NCI-H526 (cell line): ENCODE measurements around the gene ZIC5.
A peak's percentile ranks its signal among the peaks of the same experiment; 100 is the strongest.

Experiments
- DNase-seq, 2 experiments: peaks; one replicate each; lab custom pipeline; 2025; lab: John Stamatoyannopoulos, UW

Gene ZIC5

DNA sequence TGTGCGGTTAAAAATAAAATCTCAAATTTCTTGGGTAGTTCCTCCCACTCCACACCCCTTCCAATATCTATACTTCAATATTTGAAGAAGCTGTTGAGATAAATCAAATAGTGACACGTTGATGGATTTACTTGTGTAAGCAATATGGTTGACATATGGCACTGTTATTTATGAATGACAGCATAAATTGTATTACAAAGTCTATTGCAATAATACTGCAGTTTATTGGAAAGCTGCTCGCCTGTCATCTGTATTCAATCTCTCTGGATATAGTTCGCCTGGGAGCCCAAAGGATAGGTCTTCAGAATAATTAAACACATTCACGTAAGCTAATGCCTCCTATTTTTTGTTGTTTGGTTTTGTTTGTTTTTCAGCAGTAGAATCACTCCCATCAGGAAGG is 5.0 kb upstream of the ZIC5 start:
- no peak for DNase-seq

DNA sequence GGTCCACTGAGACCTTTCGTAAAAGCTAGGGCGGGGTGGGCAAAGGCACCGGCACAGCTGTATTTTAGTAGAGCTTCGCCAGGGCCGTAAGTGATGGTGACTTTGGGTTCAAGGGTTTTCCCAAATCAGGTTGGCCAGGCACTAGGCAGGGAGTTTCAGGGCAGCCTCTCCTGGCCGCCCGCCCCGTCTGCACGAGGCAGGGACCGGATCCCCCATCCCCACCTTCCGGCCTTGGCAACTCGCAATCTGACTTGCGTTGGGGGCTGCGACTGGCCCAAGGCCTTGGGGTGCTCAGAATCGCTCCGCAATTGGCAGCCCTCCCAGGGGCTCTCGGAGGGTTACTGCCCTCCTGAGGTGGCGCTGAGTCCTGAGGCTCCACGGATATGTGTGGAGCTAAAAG is 4.1 kb upstream of the ZIC5 start:
- DNase-seq: no peak

DNA sequence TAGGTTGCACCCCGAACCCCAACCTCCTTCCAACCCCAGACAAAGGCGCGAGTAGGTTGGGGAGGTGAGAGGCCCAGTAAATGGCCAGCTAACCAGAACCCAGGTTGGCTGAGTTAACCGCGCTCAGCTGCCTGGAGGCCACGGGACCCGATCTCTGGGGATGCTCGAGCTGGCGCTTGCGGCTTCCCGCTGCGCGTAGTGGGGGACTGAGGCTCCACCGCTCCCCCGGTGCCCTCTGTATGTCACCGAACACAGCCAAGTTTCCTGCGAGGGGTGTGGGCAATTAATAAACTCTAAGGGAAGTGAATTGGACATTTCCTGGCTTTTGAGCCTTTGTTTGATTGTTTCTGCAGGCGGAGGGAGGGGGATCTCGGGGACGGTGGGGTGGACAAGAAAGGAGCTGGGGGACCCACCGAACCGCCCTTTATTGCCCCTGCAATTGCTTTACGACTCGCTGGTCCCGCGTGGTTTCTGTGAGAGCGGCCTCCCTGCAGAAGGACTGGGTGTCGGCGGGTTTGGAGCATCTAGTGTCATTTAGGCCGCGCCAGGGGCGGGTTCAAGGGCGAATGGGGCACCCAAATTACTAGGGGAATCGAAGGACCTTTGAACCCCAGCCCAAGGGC is 3.5 kb upstream of the ZIC5 start:
- DNase-seq: no peak

DNA sequence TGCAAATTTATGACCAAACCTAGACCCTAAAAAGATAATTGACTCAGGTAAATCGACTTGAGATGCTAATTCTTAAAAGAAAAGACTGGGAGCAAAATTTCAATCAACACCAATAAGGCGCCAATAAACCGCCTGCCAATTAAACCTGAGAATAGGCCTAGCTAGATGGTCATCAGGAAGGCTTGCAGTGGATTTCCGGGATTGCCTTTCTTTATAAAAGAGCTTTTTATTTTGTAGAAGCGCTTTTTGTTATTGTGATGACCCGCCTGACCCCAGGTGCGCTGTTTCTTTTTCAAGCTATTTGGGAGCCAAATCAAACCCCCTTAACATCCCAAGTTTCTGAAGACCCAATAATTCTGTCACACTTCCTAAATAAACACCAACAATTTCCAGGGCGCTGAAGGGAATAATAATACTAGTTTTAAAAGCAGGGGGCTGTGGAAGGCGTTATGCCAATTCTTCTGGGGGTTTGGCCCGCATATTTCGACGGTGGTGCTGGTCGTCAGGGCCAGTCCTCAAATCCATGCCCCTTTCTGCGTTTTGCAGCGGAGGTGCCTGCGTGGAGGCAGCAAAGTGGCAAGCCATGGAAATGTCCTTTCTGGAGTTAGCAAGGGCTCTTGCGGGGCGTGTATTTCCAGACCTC is 2.9 kb upstream of the ZIC5 start:
- no peak for DNase-seq

DNA sequence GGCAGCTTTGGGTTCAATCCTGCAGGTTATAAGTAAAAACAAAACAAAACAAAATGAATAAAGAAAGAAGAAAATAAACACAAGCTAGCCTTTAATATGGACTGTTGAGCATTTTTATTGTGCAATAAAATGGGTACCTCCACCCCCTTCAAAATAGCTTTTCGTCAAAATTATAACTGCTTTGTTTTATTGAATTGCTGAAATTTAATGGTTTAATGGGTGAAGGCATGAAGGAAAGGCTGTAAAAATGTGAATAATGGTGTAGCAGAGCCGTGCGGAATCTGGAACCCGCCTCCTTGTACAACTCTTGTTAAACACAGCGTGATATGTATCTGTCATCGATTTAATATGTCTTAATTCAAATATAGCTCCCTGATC is 2.2 kb upstream of the ZIC5 start:
- no peak for DNase-seq

DNA sequence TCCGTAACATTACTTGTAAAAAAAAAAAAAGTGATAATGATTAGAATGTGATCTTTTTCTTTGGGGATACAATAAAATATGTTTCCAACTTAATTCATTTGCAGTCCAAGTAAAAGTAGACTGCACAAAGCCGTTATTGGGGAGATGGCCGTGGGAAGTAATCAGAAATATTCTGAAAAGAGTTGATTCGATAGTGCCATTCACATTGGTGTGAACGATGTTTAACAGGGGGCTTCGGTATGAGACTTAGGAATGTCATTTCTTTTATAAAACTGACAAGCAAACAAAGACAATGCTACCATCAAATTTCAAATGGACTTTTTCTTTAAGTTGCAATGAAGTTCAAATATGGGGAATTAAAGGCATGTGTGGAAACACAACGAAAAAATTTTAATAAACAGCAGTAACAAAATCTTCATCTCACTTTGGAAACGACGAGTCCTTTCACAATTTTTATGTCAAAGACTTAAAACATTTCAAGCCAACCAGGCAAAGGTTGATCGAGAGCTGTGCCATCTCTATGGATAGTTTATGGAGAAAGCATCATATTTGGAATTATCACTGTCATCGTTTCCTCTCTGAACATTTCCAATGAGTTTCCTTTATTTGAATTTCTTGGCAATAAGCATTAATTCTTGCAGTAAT is 1.7 kb upstream of the ZIC5 start:
- no peak for DNase-seq

DNA sequence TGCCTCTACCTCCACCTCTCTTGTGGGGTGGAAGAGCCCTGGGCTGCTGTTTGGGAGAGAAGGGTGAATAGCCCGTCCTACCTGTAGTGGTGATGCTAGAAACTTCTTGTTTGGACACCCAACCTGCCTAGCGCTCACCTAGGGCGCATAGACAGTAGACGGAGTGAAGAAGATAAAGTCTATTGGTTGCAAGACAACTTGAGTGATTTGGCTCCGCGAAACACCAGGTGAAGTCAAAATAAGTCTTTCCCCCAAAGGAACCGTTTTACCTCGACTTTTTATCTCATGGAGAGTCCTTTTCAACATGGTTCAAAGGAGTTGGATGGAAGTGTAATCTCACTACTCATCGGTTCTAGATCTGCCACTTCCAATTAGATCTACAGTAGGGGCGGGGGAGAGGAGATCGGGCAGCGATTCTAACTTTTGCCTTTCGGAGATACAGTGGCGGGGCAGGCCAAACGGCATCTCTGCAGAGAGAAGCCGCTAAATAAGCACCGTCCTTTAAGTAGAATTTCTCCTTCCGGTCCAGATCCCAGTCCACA is 694 bp upstream of the ZIC5 start:
- peak in 1 of 2 experiments; percentile 34 for DNase-seq

DNA sequence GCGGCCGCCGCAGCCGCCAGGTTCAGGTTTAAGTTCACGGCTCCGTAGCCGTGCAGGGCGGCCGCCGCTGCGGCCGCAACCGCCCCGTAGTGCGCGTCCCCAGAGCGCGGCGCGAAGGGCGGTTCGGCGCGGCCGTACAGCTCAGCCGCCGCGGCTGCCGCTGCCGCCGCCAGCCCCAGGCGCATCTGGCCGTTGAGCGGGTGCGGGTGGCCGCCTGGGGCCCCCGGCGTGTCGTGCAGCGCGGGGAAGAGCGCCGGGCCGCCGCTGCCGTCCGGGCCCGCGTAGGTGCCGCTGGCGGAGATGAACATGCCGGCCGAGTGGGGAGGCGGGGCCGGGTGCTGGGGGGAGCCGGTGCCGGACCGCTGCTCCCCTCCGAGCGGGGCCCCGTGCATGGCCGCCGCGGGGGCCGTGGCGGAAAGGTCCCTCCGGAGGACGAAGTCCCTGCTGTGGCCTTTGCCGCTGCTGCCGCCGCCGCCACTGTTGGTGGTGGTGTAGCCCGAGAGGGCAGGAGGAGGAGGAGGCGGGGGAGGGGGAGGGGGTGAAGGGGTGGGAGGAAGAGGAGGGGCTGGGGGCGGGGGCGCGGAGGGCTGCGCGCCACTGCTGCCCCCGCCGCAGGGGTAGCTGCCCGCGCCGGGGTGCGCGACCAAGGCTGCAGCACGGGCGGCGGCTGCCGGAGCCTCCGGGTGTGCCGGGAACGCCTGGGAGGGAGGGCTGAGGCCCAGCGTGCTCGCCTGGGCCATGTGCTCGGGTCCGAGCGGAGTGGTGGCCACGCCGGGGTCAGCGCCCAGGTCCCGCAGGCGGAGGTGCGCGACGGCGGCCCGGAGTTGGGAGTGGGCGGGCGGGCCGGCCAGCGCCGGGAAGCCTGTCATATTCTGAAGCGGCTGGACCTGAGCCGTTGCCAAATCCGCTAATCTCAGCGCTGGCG is 654 bp downstream of the ZIC5 start:
- DNase-seq: peak in 1 of 2 experiments; percentile 69

DNA sequence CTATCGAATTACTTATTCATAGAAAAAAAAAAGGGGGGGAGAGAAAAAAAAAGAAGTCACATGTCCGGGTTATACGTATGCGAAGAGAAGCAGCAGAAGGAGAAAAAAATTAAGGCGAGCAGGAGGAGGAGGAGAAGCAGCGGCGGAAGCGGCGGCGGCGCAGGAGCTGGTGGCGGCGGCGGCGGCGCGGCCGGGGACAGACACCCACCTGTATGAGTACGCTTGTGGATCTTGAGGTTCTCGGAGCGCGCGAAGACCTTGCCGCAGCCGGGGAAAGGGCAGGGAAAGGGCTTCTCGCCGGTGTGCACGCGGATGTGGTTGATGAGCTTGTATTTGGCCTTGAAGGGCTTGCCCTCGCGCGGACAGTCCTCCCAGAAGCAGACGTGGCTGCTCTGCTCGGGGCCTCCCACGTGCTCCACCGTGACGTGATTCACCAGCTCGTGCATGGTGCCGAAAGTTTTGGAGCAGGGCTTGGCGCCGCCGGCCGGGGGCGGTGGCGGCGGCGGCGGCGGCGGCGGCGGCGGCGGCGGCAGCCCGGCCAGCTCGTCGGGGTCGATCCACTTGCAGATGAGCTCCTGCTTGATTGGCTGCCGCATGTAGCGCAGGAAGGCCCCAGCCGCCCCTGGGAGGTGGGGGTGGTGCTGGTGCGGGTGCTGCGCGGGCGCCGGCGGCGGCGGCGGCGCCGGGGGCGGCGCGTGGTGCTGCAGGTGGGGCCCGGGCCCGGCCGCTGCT is 1.5 kb downstream of the ZIC5 start:
- peak in 1 of 2 experiments; percentile 62 for DNase-seq

DNA sequence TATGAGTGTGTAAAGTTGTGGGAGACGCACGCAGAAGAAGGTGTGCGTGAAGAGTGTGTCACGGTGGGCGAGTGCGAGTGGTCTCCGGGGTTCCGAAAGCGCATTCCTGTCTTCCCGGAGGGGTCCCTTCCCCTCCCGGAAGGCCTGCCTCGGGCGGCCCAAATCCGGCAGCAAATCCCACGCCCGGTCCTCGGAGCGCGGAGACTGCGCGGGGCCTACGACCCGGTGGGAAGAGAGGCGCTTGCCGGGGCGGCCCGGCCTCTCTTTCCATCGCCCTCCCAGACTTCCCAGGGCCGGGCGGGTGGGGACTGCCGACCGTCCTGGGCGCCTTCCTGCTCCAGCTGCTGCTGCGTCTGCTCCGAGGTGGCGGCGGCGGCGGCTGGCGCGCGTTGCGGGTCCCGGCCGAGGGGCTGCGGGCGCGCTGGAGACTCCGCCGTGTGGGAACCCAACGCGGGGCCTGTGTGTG is 2.1 kb downstream of the ZIC5 start:
- peak in 1 of 2 experiments; percentile 62 for DNase-seq

DNA sequence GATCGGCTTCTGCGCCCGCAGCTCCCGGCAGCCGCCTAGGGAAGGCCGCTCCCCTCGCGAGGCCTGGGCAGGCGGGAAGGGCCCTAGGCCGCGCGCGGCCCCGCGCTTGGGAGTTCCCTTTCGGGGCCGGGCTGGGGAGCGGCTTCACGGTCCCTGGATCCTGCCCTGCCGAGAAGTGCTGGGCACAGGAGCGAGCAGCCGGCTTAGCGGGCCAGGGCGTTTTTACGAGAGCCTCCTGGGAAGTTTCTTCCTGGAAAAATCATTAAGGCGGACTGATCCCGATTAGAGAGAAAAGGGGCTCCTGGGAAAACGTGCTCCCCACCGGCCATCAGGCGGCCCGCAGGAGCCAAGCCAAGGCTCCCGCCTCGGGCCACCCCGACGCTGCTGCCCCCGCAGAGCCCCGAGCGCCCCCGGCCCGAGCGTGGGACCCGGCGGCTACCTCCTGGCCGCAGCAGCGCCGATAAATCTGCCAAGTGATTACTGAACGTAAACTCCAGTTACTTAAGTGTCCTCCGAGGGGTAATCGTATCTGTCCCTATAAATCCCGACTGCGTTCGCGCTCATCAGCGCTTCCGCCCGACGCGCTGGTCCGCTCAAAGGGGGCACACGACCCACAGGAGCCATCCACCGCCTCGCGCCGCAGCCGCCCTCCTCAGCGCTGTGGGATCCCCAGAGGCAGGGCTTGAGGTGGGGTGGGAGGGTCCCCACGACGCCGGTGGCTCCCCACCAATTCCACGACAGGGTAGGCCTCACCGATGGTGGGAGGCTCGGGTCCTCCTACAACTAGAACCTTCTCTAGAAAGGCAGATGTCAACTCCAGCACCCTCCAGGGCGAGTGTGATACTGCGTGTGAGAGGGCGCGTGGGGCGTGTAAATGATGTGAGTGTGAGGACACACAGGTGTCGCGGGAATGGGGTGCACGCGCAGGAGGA is 2.8 kb downstream of the ZIC5 start:
- DNase-seq: peak in 1 of 2 experiments; percentile 82

DNA sequence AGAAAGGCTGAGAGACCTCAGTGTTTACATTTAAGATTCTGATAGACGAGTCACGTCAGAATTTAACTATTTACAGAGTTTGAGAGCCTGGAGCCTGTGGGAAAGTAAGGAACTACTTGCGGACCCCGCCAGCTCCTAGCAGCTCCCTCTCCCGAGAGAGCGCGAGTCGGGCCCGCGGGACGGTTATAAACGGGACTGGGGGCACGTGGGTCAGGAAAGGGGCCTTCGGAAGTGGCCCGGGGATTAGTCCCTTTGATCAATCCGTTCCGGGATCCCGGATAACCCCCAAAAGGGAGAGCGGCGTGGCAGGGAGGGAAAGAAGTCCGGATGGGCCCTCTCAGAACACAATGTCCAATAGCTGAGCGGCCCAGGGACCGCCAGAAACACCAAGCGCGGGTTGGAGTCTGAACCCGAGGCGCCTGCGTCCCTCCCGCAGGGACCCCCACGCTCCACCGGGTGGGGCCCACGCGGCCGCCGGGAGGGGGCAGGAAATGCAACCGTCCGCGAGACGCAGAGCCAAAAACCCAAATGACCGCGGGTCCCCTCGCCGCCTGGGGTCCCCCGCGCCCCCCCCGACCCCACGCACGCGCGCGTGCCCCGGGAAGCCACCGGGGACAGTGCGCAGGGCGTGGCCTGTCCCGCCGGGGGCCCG is 3.6 kb downstream of the ZIC5 start:
- DNase-seq: no peak

DNA sequence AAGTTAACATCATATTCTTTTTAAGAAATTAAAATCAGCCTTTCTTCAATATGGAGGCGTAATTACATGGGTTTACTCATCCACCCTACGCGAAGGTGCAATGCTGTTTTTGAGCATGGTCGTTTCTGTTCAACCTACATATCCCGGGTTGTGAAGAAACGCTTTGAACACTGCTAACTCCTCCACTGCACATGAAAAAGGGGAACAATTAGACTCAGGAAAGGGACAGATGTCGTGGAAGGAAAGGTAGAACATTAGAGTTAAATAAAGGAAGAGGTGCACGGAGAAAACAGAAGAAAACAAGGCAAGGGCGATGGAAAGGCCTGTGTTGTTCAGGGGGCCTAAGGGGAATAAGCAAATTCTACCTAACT is 4.1 kb downstream of the ZIC5 start:
- DNase-seq: no peak

DNA sequence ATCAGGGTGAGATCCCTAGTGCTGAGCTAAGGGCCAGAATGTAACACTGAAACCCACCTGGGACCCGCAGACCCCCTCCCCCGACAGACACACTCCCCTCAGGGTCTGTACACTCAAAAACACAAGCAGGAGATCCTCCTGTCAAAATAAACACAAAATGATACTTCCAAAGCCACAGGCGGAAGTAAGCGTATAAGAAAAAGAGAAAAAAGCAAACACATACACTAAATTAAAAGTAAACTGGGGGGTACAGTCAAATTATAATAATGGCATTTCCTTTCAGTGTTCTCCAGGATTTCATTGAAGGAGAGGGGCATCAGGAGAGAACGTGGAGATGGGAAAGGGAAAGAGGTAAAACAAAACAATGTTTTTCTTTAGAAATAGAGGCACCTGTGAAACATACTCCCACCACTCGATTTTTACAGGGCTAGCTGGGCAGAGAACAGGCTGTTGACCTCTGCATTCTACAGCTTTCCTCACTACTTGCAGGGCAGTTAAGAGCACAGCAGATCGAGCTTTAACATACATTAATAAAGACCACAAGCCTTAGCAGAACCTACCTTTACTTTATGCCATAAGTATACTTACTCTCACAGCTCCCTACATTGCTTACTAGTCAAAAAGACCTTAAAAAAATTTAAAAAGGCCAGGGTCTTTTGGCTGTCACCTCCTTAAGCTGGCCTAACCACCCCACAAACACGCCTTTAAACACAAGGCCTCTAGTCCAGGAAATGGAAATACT is 5.3 kb downstream of the ZIC5 start:
- DNase-seq: no peak

DNA sequence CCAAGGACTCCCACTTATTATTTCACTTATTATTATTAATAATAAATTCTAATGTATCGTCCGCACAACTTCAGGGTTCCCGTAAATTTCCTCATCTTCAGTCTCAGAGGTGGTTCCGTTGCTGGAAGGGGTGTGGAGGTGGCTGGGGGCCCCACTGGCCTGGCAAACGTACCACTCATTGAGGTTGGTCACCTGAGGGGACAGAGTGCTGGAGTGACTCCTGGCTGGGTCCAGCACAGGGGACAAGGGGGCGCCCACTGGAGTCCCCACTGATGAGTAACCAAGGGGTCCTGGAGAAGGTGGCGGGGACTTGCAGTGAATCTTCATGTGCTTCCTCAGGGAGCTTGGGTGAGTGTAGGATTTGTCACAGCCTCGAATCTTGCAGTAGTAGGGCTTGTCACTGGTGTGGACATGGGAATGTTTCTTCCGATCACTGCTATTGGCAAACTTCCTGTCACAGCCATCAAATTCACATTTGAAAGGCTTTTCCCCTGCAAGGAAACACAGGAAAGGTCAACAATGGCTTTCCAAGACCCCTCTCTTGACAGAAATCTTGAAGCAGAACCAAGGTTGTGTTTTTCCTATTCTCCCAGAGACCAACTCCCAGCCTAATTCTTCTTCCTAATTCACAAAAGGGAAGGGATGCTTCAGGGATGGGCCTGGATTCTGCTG is 6.1 kb downstream of the ZIC5 start:
- DNase-seq: no peak

DNA sequence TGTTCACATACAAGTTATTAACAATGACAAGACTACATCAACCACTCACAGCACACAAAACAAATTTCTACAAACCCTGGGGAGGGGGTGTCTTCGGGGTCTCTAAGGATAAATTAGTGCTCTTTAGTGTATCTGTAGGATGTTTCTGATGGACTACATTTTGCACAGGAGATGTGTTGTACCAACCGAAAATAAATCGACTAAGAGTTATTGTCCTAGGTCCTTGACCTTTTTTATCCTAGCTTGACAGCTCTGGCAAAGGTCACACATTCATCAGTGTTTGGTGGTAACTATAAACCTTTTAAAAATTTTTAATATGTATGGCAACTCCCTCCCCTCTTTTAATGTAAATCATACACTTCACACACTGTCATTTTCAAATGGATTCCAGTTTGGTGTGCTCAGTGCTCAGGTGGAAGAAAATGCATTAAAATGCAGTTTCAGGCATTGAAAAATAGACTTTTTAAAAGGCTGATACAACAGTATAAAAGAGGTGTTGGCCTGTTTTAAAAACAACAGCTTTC is 7.7 kb downstream of the ZIC5 start:
- no peak for DNase-seq

DNA sequence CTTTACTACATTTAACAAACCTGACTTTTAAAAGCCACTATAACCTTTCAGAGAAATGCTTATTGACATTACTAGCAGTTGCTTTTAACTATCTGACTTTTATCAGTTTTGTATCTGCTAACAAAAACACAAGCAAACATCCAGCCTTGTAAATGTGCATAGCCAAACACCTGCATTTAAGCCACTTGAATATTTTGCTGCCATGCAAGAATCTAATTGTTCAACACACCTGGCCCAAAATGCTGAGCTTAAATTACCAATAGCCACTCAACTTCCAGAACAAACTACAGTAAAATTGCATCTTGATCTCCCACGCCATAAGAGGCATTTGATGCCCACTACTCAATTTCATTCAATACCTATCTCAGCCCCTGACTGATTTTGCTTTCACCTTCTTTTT is 9.3 kb downstream of the ZIC5 start:
- no peak for DNase-seq

DNA sequence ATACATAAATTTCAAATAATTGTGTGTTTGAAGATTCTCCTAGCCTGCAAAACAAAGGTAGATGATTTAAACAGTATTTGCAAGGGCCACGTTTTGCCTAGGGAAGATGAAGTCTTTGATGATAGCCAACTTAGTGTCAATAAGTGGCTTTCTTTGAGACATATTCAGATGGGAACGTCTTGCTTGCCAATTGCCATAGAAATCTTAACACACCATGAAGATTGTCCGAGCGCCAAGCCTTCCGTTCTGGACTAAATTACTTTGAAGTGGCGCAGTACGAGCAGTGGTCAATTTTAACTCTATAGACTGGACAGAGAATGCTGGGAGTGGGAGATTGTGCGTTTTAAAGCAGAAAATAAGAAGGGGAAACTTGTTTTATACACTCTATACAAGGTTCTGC is 9.9 kb downstream of the ZIC5 start:
- DNase-seq: no peak
